IPS-NIHi11 (cell line): ENCODE data around the gene MOSMO.
"Not testable (repeated sequence)": the region's sequence is repeated elsewhere in the genome, so short reads cannot be mapped to it uniquely, and the experiment has no call there.

Experiments used
- DNase-seq: peaks from one replicate; pipeline ENCODE4 v3.0.0; 2012; ENCODE audit warnings: mixed read lengths, low spot score

The MOSMO gene

DNA sequence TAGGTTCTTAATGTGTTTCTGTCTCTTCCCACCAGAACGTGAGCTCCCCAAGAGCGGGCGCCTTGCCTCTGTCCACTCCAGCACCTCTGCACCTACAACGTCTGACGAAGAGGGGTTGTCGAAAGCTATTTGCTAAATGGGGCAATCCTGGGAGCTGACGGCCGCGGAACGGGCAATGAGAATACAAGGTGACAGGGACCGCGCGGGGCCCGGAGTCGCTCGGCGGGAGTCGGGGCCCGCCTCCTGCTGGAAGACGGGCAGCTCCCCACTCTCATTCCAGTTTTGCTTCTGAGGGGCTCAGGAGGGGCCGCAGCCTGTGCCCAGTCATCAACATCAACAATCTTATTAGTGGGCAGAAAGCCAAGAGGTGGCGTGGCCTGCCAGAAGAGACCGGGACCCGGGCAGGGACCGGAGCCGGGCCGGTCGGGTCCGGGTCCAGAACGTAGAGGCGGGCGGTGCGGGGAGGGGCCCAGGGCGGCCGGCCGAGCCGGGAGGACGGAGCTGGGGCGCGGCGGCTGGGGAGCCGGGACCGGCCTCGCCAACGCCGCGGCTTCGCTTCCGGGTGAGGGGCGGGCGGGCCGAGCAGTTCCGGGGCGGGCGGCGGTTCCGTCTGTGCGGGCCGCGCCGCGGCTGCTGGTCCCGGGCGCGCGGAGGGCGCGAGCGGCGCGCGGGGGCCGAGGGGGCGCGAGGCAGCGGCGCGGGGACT is at the start of gene MOSMO:
Gene MOSMO, plus strand, starts transcription at position 603 of the 706 bp plus-strand sequence. CDS start 191 bp downstream, outside the sequence.
- peak; percentile 91 for DNase-seq

DNA sequence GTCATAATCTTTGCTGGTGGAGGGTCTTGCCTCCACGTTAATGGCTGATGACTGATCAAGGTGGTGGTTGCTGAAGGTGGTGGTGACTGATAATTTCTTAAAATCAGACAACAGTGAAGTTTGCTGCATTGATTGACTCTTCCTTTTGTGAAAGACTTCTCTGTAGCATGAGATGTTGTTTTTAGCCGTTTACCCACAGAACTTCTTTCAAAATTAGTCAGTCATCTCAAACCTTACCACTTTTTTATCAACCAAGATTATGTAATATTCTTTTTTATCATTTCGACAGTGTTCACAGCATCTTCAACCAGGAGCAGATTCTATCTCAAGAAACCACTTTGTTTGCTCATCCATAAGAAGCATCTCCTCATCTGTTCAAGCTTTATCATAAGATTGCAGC is 48.9 kb upstream of the MOSMO start:
- no peak for DNase-seq

DNA sequence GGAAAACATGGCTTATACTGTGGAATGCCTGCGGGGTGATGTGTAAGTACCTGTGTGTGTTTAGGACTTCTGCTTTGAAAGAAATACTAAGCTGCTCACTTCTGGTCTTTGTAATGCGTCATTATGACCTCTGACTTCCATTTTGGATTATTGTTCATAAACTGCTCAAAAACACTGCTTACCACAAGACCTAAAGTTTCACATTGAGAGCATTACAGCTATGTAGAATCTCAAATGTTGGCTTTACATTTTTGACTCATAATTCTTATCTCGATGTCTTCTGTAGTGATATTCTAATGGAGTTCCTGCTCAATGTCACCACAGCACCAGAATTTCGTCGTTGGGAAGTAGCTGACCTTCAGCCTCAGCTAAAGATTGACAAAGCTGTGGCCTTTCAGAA is 45.4 kb upstream of the MOSMO start:
- no peak for DNase-seq

DNA sequence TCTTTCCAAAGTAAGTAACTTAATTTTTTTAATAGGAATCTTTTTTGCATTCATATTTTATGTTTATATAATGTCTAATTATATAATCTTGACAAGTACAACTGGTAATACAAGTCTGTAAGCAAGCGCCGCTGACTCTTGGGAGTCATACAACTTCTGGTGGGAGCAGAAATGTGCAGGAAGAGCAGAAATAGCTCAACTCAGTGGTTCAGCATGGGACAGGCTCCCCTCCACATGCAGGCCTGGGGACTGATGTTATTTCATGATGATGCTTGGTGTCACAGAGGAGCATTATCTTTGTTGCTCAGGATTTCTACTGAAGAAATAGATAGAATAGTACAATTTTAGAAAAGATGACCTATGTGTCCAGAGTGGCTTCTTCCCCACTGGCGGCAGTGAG is 44.0 kb upstream of the MOSMO start:
- no peak for DNase-seq

DNA sequence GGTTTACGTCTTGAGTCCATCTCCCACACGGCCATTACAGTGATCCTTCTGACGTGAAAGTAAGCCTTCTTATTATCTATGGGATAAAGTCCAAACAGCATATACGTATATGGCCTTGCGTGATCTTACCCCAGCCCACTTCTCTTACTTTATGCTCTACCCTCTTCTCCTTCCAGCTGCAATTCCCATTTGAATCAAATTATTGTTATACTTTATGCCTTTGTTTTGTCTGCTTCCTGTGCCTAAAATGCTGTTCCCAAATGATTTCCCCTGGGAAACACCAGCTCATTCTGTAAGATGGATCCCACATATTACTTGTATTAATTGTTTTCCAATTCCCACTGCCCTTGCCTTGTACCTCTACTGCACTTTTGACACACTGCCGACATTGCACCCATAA is 43.6 kb upstream of the MOSMO start:
- no peak for DNase-seq

DNA sequence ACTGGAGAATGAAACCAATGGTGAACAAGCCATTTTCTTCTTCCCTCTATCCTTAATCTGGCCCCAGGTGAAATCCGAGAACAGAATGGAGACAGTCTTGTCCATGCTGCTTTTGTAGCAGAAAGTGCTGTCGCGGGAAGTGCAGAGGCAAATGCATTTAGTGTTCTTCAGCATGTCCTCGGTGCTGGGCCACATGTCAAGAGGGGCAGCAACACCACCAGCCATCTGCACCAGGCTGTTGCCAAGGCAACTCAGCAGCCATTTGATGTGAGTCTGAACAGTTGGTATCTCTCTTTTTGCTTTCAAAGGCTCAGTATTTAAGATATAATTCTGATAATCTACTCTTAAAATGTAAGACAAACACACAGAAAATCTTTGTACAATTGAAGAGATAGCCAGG is 36.1 kb upstream of the MOSMO start:
- DNase-seq, result no peak

DNA sequence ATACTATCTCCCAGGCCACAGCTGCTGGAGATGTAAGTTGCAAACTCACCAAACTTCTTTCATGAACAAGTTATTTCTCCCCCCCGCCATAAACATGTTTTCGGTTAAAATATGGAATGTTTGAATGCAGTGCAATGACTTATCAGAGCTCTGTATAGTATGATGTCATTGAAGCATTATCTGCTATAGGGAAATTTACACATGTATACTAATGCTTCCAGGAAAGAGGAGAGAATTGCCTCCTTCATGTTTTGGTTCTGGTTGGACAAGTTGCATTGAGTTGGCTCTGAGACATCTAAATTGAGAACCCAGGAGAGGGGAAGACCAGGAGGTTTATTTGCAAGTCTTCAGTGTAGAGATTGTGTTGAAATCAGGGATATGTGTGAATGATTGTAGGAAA is 34.0 kb upstream of the MOSMO start:
- no peak for DNase-seq

DNA sequence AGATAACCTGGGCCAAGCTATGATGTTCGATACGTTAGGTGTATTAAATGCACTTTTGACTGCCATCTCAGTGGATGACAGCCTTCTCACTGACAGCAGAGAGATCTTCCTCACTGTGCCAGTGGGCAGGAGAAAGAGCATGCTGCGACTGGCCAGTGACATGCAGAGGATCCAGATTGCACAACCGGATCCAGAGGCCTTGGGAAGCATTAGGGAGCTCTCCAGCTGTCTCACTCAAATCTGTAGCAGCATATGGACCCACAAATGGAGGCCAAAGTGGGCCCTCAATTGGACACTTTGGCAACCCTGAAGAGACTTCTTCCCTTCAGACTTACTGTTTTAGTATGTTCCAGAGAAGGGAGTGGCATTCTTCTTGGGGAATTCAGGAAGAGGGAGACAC is 27.9 kb upstream of the MOSMO start:
- no peak for DNase-seq

DNA sequence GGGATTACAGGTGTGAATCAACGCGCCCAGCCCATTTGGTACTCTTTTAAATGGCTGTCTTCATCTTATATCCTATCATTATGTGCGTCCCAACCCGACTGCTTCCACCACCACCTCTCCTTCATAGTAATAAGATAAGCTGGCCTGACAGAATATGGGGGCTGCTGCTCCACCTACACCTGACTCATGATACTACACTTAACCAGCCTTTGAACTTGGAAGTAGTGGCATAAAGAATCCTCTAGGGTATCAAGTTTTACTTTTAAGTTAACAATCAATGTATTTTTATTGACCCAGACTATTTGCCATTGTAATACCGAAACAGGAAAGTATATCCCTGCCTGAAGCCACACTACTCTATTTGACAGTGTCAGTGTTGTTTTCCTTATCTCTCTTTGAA is 25.8 kb upstream of the MOSMO start:
- DNase-seq, result no peak

DNA sequence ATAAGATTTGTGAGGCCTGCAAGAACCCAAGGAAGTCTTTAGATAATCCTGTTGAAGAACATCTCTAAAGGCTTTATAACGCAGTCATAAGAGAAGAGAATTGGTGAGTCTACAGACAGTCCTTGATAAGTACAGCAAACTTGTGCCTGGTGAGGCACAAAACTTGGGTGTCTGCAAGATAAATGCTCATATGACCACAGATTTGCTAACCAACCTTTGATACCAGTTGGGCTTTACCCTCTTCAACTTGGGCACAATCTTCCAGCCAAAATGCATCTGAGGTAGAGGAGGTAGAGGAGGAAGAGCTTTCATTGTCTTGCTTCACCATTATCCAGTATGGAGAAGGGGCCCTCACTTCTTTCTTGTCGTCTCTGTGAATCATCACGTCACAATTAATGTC is 23.8 kb upstream of the MOSMO start:
- DNase-seq, result no peak

DNA sequence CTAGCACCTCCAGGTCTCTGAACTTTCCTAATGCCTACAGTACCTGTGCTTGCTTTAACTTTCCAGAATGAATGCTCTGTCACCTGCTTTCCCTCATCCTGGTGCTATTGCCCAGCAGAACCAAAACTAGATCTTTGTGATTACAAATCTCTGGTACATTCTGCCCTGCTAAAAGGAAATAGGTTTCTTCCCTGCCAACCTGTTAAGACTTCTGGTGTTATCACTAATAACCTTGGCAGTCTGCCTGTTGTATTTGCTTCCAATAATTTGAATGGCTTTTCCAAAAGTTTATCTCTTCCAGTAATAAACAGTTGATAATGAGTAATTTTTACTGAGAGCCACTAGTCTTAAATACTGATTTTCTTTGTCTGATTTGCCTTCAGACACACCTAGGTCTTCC is 22.4 kb upstream of the MOSMO start:
- no peak for DNase-seq

DNA sequence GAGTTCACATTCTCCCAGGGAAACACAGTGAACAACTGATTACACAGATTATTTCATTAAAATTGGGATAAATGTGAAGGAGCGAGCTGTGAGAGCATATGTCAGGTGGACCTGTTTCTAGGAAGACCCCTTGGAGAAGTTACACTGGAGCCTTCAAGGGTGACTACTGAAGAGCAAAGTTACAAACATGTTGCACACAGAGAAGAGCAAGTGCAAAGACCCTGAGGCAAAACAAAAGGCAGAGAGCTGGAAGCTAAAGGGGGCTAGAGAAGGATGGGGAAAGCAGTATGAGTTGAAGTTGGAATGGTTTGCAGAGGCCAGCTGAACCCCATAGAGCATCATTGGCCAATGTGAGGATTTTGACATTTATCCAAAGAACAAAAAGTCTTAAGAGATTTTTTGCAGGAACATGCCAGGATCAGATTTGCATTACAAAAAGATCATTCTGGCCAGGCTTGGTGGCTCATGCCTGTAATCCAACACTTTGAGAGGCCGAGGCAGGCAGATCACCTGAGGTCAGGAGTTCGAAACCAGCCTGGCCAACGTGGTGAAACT is 21.1 kb upstream of the MOSMO start:
- no peak for DNase-seq

DNA sequence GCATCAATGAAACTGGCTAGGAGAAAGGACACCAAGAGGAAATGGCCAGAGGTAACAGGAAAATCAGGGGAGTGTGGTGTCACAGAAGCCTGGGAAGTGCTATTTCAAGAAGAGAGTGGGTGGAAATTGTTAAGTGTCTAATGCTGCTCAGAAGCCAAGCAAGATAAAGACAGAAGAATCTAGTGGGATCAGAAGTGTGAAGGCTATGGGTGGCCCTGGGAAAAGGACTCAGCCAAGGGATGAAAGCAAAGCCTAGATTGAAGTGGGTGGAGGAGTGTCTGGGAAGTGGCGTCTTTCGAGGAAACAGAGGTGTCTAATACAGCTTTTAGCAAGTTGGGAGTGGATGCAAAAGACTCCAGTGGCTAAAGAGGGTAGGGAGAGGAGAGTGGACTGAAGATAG is 20.4 kb upstream of the MOSMO start:
- no peak for DNase-seq

DNA sequence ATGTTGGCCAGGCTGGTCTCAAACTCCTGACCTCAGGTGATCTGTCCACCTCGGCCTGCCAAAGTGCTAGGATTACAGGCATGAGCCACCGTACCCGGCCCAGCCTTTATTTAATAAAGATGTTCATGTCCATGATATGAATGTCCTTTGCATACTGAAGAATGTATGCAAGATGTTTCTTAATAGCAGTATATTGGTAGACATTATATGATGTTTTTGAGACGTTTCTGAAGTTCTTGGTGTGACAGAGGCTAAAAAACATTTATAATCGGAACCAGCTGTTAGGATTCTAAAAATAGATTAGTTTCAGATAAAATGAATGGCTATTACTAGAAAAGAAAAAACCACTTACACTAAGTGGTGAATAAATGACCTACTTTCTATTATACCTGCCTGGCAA is 18.8 kb upstream of the MOSMO start:
- DNase-seq, result no peak

DNA sequence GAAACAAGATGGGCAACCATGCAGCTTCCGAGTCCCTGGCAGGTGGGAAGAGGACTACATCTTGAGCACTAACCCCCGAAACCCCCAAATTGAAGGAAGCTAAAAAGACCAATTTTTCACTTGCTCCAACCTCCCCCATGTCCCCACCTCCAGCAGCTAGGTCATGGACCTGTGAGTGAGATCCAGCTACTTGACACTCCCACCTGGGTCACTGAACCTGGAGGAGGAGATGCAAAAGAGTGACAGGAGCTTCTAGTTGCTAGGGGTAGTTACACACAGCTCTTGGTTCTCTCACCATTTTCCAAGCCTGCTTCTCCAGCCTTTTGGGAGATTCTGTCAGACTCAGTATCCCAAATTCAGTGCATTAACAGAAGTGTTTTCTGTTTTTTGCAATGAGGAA is 18.2 kb upstream of the MOSMO start:
- no peak for DNase-seq

DNA sequence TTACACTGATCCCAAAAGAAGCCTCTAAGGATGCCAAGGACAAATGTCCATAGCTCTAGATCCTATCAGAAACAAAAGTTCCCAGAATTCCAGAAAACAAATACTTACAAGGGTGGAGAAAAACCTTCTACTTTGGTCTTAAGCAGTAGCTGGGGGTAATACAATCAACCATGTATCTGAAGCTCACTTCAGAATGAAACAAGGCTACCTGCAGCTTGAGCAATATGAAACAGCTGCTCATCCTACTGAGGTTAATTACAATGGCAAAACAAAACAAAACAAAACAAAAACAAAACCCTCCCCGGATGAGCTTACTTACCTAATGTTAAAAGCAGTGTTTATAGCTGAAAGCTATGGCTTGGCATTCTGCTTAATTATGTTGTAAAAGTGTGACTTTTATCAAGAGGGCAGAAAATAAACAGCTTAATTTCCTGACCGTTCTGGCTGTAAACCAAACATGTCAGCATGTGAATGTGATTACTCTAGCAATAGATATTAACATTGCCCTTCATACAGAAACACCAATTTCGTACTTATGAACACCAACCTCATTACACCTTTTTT is 17.4 kb upstream of the MOSMO start:
- no peak for DNase-seq

DNA sequence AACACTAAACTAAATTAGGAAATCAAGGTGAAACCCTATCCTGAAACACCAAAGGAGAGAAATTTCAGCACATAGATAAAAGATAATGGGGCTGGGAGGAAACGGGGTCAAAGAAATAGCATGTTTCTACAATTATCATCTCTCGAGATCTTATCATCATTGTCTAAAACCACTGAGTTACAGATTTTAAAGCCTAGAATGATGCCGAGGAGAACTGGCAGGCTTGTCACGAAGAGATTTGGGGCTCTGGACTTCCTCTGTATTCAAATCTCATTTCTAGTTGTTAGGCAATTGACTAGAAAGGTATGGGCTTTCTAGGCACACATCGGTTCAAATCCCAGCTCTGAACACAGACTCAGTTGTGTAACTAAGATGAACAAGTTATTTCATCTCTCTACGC is 16.3 kb upstream of the MOSMO start:
- no peak for DNase-seq

DNA sequence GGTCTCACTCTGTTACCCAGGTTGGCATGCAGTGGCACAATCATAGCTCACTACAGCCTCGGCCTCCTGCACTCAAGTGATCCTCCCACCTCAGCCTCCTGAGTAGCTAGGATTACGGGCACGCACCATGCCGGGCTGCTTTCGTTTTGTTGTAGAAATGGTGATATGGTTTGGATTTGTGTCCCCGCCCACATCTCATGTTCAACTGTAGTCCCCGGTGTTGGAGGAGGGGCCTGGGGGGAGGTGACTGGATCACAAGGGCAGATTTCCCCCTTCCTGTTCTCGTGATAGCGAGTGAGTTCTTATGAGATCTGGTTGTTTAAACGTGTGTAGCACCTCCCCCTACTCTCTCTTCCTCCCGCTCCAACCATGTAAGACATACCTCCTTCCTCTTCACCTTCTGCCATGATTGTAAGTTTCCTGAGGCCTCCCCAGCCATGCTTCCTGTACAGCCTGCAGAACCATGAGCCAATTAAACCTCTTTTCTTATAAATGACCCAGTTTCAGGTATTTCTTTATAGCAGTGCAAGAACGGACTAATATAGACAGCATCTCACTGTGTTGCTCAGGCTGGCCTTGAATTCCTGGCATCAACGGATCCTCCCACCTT is 12.9 kb upstream of the MOSMO start:
- DNase-seq, result no peak

DNA sequence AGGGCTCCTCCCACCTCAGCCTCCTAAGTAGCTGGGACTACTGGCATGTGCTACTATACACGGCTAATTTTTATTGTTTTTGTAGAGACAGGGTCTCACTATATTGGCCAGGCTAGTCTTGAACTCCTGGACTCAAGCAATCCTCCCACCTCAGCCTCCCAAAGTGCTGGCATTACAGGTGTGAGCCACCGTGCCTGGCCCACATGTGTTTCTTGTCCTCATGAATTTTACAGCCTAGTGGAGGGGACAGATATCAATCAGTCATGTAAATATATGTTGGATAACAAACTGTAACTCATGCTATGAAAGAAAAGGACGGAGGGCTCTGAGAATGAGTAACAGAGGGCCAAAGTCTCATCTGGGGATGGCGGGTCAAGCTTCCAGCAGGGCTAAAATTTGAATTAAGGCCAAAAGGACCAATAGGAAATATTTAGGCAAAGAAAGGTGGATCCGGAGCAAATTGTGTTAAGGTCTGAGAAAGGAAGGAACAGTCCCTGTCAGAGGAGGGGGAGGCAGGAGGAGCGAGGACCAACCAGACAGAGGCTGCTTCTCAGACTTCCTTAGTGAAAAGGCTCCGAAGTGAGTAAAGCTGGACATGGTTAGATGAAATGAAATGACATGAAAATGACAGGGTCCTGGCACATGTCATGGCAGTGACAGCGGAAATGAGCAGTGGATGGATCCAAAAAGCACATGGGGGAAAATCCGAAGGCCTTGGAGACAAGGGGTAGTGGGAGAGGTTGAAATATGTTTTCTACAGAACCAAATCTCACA is 10.8 kb upstream of the MOSMO start:
- no peak for DNase-seq

DNA sequence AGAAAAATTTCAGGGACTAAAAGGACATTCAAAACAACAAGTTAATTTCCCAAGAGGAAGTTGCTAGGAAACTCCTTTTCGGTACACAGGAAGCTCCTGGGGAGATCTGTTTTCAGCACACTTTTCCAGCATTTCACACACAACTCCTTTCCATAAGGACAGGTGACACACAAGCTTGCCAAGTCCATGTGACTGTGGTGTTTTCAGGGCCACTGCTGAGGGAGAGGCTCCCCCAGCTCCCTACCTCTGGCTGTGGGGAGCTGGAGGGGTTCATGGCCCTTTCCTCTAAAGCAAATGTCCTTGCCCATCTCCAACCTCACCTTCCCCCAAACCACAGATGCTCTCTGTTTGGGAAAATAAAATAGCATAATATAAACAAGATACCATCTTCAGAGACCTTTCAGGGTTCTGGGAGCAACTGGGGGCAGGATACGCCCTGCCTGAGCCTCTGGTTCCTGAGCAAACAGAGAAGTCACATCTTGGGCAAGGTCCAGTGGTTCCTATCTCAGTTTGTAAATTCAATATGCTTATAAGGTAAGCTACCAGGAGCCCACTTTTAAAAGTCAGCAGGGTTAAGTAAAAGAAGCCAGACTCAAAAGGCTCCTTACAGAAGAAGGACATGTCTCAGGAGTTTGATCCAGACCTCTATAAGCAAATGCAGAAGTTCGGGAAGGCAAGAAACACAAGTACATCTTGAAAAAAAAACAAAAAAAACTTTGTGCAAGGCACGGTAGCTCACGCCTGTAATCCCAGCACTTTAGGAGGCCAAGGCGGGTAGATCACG is 10.0 kb upstream of the MOSMO start:
- no peak for DNase-seq

DNA sequence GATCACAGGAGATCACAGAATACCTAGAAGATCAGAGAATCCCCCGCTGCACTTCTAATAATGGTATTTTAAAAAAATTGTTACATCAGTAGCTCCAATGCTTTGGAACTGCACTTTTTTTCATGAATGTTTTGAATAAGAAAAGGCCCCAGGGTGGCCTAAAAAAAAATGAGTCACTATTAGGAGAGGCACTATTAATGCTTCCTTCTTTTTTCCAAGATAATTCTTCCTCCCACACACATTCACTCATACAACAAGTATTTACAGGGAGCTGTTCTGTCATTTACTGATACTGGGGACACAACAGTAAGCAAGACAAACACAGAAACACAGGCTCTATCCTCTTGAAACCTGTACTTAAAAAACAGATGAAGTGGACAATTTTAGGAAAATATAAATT is 6.3 kb upstream of the MOSMO start:
- no peak for DNase-seq

DNA sequence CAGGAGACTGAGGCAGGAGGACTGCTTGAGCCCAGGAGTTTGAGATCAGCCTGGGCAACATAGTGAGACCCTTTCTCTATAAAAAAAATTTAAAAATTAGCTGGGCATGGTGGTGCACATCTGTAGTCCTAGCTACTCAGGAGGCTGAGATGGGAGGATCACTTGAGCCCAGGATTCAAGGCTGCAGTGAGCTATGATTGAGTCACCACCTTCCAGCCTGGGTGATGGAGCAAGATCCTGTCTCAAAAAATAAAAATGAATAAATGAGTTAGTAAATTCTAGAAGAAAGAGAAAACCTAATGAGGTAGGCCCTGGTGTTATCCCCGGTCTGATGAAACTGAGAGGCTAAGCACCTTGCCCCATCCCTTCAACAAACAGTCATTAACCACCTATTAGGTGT is 5.9 kb upstream of the MOSMO start:
- DNase-seq, result not testable (repeated sequence)
